WTC11 (cell line): ENCODE results near the gene SLC7A4. TPM values are rescaled to one million over a fixed set of nuclear protein-coding genes. Genes with fewer than 3 reads are reported as not detected.

Experiments
- ATAC-seq: fragments of 200-7000 bp; cut with Tn5 transposase; 2 replicates; pipeline ENCODE4 v1.10.0; 2021; ENCODE audit warnings: mild to moderate bottlenecking, moderate library complexity
- CTCF ChIA-PET: fragments of 300-600 bp; sonication (Branson Sonifier 250); formaldehyde crosslinking; loops from one replicate; lab custom pipeline; 2021; ENCODE audit warnings: antibody characterized with exemption; lab: Charles Lee
- POLR2A ChIA-PET: fragments of 350-600 bp; sonication (Branson Sonifier 250); formaldehyde crosslinking; loops from one replicate; lab custom pipeline; 2021; ENCODE audit warnings: antibody characterized with exemption; lab: Charles Lee
- DNase-seq: peaks from one replicate; pipeline ENCODE4 v3.0.0; 2021; ENCODE audit warnings: low spot score
- H3K27ac Mint-ChIP-seq: 2 replicates; pipeline ENCODE4 v1.8.0; 2021; ENCODE audit warnings: mixed read lengths
- H3K27me3 Mint-ChIP-seq: 2 replicates; pipeline ENCODE4 v1.8.0; 2021; ENCODE audit warnings: low read depth, mild to moderate bottlenecking, moderate library complexity, mixed read lengths
- H3K36me3 Mint-ChIP-seq: 2 replicates; pipeline ENCODE4 v1.8.0; 2021; ENCODE audit warnings: mixed read lengths
- H3K4me1 Mint-ChIP-seq: 2 replicates; pipeline ENCODE4 v1.8.0; 2022; ENCODE audit warnings: mixed read lengths
- H3K4me3 Mint-ChIP-seq: 2 replicates; pipeline ENCODE4 v1.8.0; 2021; ENCODE audit warnings: mild to moderate bottlenecking, moderate library complexity, mixed read lengths
- H3K9me3 Mint-ChIP-seq: 2 replicates; pipeline ENCODE4 v1.8.0; 2021; ENCODE audit warnings: mixed read lengths
- CBFB ChIP-seq: sonication (generic); formaldehyde crosslinking; IDR thresholded peaks from 2 replicates; pipeline ENCODE4 v1.8.1; 2022; ENCODE audit warnings: mild to moderate bottlenecking, low read depth, missing genetic modification reagents
- CREB1 ChIP-seq: sonication (generic); formaldehyde crosslinking; IDR thresholded peaks from 2 replicates; pipeline ENCODE4 v1.8.0; 2023; ENCODE audit warnings: mild to moderate bottlenecking, missing genetic modification reagents
- E2F5 ChIP-seq: sonication (generic); formaldehyde crosslinking; IDR thresholded peaks from 2 replicates; pipeline ENCODE4 v1.8.1; 2022; ENCODE audit warnings: mild to moderate bottlenecking, moderate library complexity, missing genetic modification reagents
- EMX1 ChIP-seq: fragments of 250-450 bp; sonication (Bioruptor Pico); IDR thresholded peaks from 2 replicates; pipeline ENCODE4 v1.8.0; 2021; ENCODE audit warnings: mild to moderate bottlenecking
- ESRRA ChIP-seq: sonication (generic); formaldehyde crosslinking; IDR thresholded peaks from 2 replicates; pipeline ENCODE4 v1.8.1; 2022; ENCODE audit warnings: mild to moderate bottlenecking, missing genetic modification reagents, borderline replicate concordance
- ETV6 ChIP-seq: sonication (generic); formaldehyde crosslinking; IDR thresholded peaks from 2 replicates; pipeline ENCODE4 v1.8.1; 2022; ENCODE audit warnings: mild to moderate bottlenecking, missing genetic modification reagents
- FOXK1 ChIP-seq: sonication (generic); formaldehyde crosslinking; IDR thresholded peaks from 2 replicates; pipeline ENCODE4 v1.8.0; 2022; ENCODE audit warnings: mild to moderate bottlenecking, moderate library complexity, missing genetic modification reagents
- FOXP4 ChIP-seq: sonication (generic); formaldehyde crosslinking; IDR thresholded peaks from 2 replicates; pipeline ENCODE4 v1.8.0; 2022; ENCODE audit warnings: mild to moderate bottlenecking, missing genetic modification reagents
- GRHL2 ChIP-seq: fragments of 250-450 bp; sonication (Bioruptor Pico); IDR thresholded peaks from 2 replicates; pipeline ENCODE4 v1.8.0; 2022; ENCODE audit warnings: mild to moderate bottlenecking, moderate library complexity; ENCODE audit not compliant: insufficient replicate concordance, severe bottlenecking
- HMGXB4 ChIP-seq: sonication (generic); formaldehyde crosslinking; IDR thresholded peaks from 2 replicates; pipeline ENCODE4 v1.8.1; 2023; ENCODE audit warnings: mild to moderate bottlenecking, moderate library complexity, missing genetic modification reagents
- IRF2 ChIP-seq: sonication (generic); formaldehyde crosslinking; IDR thresholded peaks from 2 replicates; pipeline ENCODE4 v1.8.0; 2022; ENCODE audit warnings: low read depth, missing genetic modification reagents, borderline replicate concordance
- MXD4 ChIP-seq: fragments of 250-450 bp; sonication (Bioruptor Pico); IDR thresholded peaks from 2 replicates; pipeline ENCODE4 v1.8.0; 2021; ENCODE audit warnings: mild to moderate bottlenecking, moderate library complexity, borderline replicate concordance
- MYBL2 ChIP-seq: sonication (generic); formaldehyde crosslinking; IDR thresholded peaks from 2 replicates; pipeline ENCODE4 v1.8.1; 2023; ENCODE audit warnings: mild to moderate bottlenecking, moderate library complexity, missing genetic modification reagents
- OVOL2 ChIP-seq: fragments of 250-450 bp; sonication (Bioruptor Pico); IDR thresholded peaks from 2 replicates; pipeline ENCODE4 v1.9.0; 2021; ENCODE audit warnings: mild to moderate bottlenecking, borderline replicate concordance
- RELA ChIP-seq: sonication (generic); formaldehyde crosslinking; IDR thresholded peaks from 2 replicates; pipeline ENCODE4 v1.8.1; 2022; ENCODE audit warnings: missing genetic modification reagents, mild to moderate bottlenecking, borderline replicate concordance
- SMAD3 ChIP-seq: sonication (generic); formaldehyde crosslinking; IDR thresholded peaks from 2 replicates; pipeline ENCODE4 v1.8.0; 2022; ENCODE audit warnings: missing genetic modification reagents, mild to moderate bottlenecking, borderline replicate concordance
- SOX15 ChIP-seq: fragments of 250-450 bp; sonication (Bioruptor Pico); IDR thresholded peaks from 2 replicates; pipeline ENCODE4 v1.9.0; 2021; ENCODE audit warnings: mild to moderate bottlenecking
- TEAD4 ChIP-seq: sonication (generic); formaldehyde crosslinking; IDR thresholded peaks from 2 replicates; pipeline ENCODE4 v1.8.0; 2022; ENCODE audit warnings: mild to moderate bottlenecking, missing genetic modification reagents
- ZNF121 ChIP-seq: sonication (generic); formaldehyde crosslinking; IDR thresholded peaks from 2 replicates; pipeline ENCODE4 v1.8.0; 2023; ENCODE audit warnings: missing genetic modification reagents
- ZNF138 ChIP-seq: sonication (generic); formaldehyde crosslinking; conservative IDR thresholded peaks from 2 replicates; pipeline ENCODE4 v1.8.1; 2022; ENCODE audit warnings: mild to moderate bottlenecking, moderate library complexity, missing genetic modification reagents
- total RNA-seq: library from RNA; stranded (reverse); gene quantifications from 3 replicates; pipeline ENCODE4 v1.2.3, GENCODE V29; 2021
- TF ChIP-seq, protein P1 (sequence below): sonication (generic); formaldehyde crosslinking; IDR thresholded peaks from 2 replicates; pipeline ENCODE4 v1.8.0; 2023; ENCODE audit warnings: mild to moderate bottlenecking, missing genetic modification reagents
- TF ChIP-seq, protein P2 (sequence below): sonication (generic); formaldehyde crosslinking; IDR thresholded peaks from 2 replicates; pipeline ENCODE4 v1.8.1; 2022; ENCODE audit warnings: low read depth, missing genetic modification reagents, borderline replicate concordance

The SLC7A4 gene
- total RNA-seq, 1 experiment from 2014 or later = 0.37 TPM

DNA sequence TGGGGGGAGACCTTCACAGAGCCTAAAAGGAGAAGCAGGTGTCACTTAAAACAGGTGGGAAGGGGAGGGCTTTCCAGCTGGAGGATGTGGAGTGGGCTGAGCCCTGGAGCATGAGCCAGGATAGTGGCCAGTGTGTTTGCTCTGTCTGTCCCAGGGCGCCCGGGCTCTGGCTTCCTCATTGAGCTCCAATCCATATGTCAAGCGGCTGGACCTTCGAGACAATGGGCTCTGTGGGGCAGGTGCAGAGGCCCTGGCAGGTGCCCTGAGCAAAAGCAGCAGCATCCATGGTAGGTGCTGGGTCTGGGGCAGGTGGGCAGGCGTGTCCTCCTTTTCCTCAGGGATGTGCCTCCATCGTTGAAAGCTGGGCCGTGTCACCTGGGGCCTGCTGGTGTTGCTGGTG is 15.4 kb upstream of the SLC7A4 start:
- CTCF ChIA-PET = interaction anchor here (1.1 to 3.7 kb wide), 2 partner anchors 27 to 55 kb away, joined by 3 to 15 read pairs; no protein-coding TSS in a partner anchor
- H3K4me3 Mint-ChIP-seq = no peak overlapping the region

DNA sequence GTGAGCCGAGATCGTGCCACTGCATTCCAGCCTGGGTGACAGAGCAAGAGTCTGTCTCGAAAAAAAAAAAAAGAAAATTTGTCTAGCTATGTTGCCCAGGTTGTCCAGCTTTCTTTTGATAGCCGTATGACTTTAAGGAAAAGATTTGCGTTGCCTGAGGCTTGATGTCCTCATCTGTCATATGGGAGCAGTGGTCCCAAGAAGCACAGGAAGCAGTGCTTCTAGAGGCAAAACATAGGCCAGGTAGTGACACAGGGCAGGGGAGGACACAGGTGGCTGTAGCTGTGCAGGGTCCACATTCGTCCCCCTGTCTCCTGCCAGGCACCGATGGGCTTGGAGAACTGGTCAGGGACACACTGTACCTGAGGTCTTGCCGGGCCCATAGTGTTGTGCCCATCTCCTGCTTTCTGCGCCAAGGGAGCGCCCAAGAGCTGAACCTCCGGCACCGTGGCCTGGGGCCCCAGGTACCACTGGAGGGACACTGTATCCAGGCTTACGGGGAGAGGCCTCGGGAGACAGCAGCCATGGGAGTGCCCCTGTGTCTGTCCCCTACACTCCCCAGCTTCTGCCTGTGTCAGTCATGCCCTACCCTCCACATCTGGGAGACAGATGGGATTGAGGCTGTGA is 14.8 kb upstream of the SLC7A4 start:
- Mint-ChIP-seq H3K36me3 (no peaks in the 10 kb centered on the region), H3K4me1 (peaks cover 24% of the 10 kb centered on the region), H3K27me3 (peaks cover 23% of the 10 kb centered on the region), H3K9me3 (no peaks in the 10 kb centered on the region), H3K4me3 (no peak overlapping the region; the same call in 1 of the 2 replicates), H3K27ac (no peak overlapping the region)
- no peak for ATAC-seq
- DNase-seq = no peak
- TF ChIP-seq, protein P1, sequence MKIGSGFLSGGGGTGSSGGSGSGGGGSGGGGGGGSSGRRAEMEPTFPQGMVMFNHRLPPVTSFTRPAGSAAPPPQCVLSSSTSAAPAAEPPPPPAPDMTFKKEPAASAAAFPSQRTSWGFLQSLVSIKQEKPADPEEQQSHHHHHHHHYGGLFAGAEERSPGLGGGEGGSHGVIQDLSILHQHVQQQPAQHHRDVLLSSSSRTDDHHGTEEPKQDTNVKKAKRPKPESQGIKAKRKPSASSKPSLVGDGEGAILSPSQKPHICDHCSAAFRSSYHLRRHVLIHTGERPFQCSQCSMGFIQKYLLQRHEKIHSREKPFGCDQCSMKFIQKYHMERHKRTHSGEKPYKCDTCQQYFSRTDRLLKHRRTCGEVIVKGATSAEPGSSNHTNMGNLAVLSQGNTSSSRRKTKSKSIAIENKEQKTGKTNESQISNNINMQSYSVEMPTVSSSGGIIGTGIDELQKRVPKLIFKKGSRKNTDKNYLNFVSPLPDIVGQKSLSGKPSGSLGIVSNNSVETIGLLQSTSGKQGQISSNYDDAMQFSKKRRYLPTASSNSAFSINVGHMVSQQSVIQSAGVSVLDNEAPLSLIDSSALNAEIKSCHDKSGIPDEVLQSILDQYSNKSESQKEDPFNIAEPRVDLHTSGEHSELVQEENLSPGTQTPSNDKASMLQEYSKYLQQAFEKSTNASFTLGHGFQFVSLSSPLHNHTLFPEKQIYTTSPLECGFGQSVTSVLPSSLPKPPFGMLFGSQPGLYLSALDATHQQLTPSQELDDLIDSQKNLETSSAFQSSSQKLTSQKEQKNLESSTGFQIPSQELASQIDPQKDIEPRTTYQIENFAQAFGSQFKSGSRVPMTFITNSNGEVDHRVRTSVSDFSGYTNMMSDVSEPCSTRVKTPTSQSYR (CRISPR knock-in tag) = no peak
- no peak for TF ChIP-seq ESRRA
- TF ChIP-seq TEAD4 = no peak
- TF ChIP-seq SOX15 = no peak
- TF ChIP-seq RELA (CRISPR knock-in tag) = no peak
- no peak for TF ChIP-seq ZNF138 (CRISPR knock-in tag)
- no peak for TF ChIP-seq MXD4 (CRISPR knock-in tag)
- TF ChIP-seq, protein P2, sequence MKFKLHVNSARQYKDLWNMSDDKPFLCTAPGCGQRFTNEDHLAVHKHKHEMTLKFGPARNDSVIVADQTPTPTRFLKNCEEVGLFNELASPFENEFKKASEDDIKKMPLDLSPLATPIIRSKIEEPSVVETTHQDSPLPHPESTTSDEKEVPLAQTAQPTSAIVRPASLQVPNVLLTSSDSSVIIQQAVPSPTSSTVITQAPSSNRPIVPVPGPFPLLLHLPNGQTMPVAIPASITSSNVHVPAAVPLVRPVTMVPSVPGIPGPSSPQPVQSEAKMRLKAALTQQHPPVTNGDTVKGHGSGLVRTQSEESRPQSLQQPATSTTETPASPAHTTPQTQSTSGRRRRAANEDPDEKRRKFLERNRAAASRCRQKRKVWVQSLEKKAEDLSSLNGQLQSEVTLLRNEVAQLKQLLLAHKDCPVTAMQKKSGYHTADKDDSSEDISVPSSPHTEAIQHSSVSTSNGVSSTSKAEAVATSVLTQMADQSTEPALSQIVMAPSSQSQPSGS (CRISPR knock-in tag) = no peak
- no peak for TF ChIP-seq E2F5 (CRISPR knock-in tag)
- no peak for TF ChIP-seq FOXP4 (CRISPR knock-in tag)
- no peak for TF ChIP-seq GRHL2 (CRISPR knock-in tag)
- TF ChIP-seq EMX1 (CRISPR knock-in tag) = no peak
- POLR2A ChIA-PET = interaction anchor here (2.8 kb wide), 1 partner anchor 9 kb away, joined by 8 read pairs; no protein-coding TSS in a partner anchor
- CTCF ChIA-PET = interaction anchor here (0.9 to 3.7 kb wide), 3 partner anchors 9 to 56 kb away, joined by 5 to 15 read pairs (median 12); no protein-coding TSS in a partner anchor

More for the DNA sequence above, 15.4 kb upstream of the SLC7A4 start:
- Mint-ChIP-seq H3K9me3 (no peaks in the 10 kb centered on the region), H3K27me3 (peaks cover 23% of the 10 kb centered on the region), H3K27ac (no peak overlapping the region), H3K36me3 (no peaks in the 10 kb centered on the region), H3K4me1 (peaks cover 29% of the 10 kb centered on the region)
- DNase-seq (no peak), ATAC-seq (no peak)
- TF ChIP-seq HMGXB4 (CRISPR knock-in tag) (no peak), MYBL2 (no peak), CREB1 (CRISPR knock-in tag) (no peak), ZNF121 (CRISPR knock-in tag) (no peak), CBFB (no peak), FOXK1 (no peak), EMX1 (CRISPR knock-in tag) (no peak), OVOL2 (CRISPR knock-in tag) (no peak), ETV6 (CRISPR knock-in tag) (no peak), ZNF138 (CRISPR knock-in tag) (no peak), SMAD3 (CRISPR knock-in tag) (no peak), IRF2 (CRISPR knock-in tag) (no peak)
- POLR2A ChIA-PET = interaction anchor here (2.8 kb wide), 1 partner anchor 8 kb away, joined by 8 read pairs; no protein-coding TSS in a partner anchor
